ENCODE data around the gene YPEL1.

The YPEL1 gene

GRCh38 chr22:21758091-21758864 is 22.7 kb upstream of the YPEL1 start:
- Histone ChIP-seq H2AFZ (ENCODE audit: low read depth) (no peak overlapping the region), H3K9ac (no peak overlapping the region), H3K79me2 (ENCODE audit: insufficient read depth, low read depth) (no peaks in the 10 kb centered on the region), H4K20me1 (ENCODE audit: insufficient read depth) (0 out of 2 replicates have a peak, but pooled peaks cover 6% of the 10 kb centered on the region), H3K4me3 (IDR thresholded peaks at IDR 0.05; ENCODE audit: insufficient read depth, low read depth, low read length) (no peak overlapping the region), H3K4me2 (no peak overlapping the region), H3K36me3 (ENCODE audit: insufficient read depth) (no peaks in the 10 kb centered on the region), H3K27me3 (ENCODE audit: insufficient read depth, low read depth) (no peaks in the 10 kb centered on the region), H3K27ac (no peak overlapping the region), H3K4me1 (ENCODE audit: low read depth, poor library complexity, severe bottlenecking) (peaks cover 44% of the 10 kb centered on the region)
- TF ChIP-seq CTCF (conservative IDR thresholded peaks at IDR 0.05; ENCODE audit: low read depth, low read length): no peak

GRCh38 chr22:21755851-21756284 is 20.3 kb upstream of the YPEL1 start:
- H3K4me3 ChIP-seq (IDR thresholded peaks at IDR 0.05; ENCODE audit: insufficient read depth, low read depth, low read length): no peak overlapping the region
- no peak overlapping the region for H2AFZ ChIP-seq (ENCODE audit: low read depth)
- peaks cover 19% of the 10 kb centered on the region for H3K4me1 ChIP-seq (ENCODE audit: low read depth, poor library complexity, severe bottlenecking)
- no peak overlapping the region for H3K9ac ChIP-seq
- no peaks in the 10 kb centered on the region for H3K27me3 ChIP-seq (ENCODE audit: insufficient read depth, low read depth)
- 0 out of 2 replicates have a peak, but pooled peaks cover 2% of the 10 kb centered on the region for H4K20me1 ChIP-seq (ENCODE audit: insufficient read depth)
- no peak for TF ChIP-seq CTCF (conservative IDR thresholded peaks at IDR 0.05; ENCODE audit: low read depth, low read length)
- no peaks in the 10 kb centered on the region for H3K36me3 ChIP-seq (ENCODE audit: insufficient read depth)
- H3K79me2 ChIP-seq (ENCODE audit: insufficient read depth, low read depth): no peaks in the 10 kb centered on the region
- H3K27ac ChIP-seq: no peak overlapping the region
- no peak overlapping the region for H3K4me2 ChIP-seq

GRCh38 chr22:21754523-21754922 is 18.9 kb upstream of the YPEL1 start:
- H4K20me1 ChIP-seq (ENCODE audit: insufficient read depth): no peaks in the 10 kb centered on the region
- H3K9ac ChIP-seq: no peak overlapping the region
- TF ChIP-seq CTCF (conservative IDR thresholded peaks at IDR 0.05; ENCODE audit: low read depth, low read length): no peak
- H3K27me3 ChIP-seq (ENCODE audit: insufficient read depth, low read depth): no peaks in the 10 kb centered on the region
- no peaks in the 10 kb centered on the region for H3K79me2 ChIP-seq (ENCODE audit: insufficient read depth, low read depth)
- no peaks in the 10 kb centered on the region for H3K36me3 ChIP-seq (ENCODE audit: insufficient read depth)
- H2AFZ ChIP-seq (ENCODE audit: low read depth): no peak overlapping the region
- H3K4me1 ChIP-seq (ENCODE audit: low read depth, poor library complexity, severe bottlenecking): peaks cover 6% of the 10 kb centered on the region
- no peak overlapping the region for H3K27ac ChIP-seq
- no peak overlapping the region for H3K4me3 ChIP-seq (IDR thresholded peaks at IDR 0.05; ENCODE audit: insufficient read depth, low read depth, low read length)
- H3K4me2 ChIP-seq: no peak overlapping the region

- Histone ChIP-seq H3K36me3 (ENCODE audit: insufficient read depth) (no peaks in the 10 kb centered on the region), H3K27me3 (ENCODE audit: insufficient read depth, low read depth) (no peaks in the 10 kb centered on the region), H3K4me2 (no peak overlapping the region), H3K79me2 (ENCODE audit: insufficient read depth, low read depth) (no peaks in the 10 kb centered on the region), H3K4me1 (ENCODE audit: low read depth, poor library complexity, severe bottlenecking) (no peaks in the 10 kb centered on the region), H3K27ac (no peak overlapping the region), H3K4me3 (IDR thresholded peaks at IDR 0.05; ENCODE audit: insufficient read depth, low read depth, low read length) (no peak overlapping the region), H3K9ac (no peak overlapping the region), H4K20me1 (ENCODE audit: insufficient read depth) (no peaks in the 10 kb centered on the region), H2AFZ (ENCODE audit: low read depth) (no peak overlapping the region)
- TF ChIP-seq CTCF (conservative IDR thresholded peaks at IDR 0.05; ENCODE audit: low read depth, low read length): no peak
Observed at GRCh38 chr22:21753374-21754111, 17.9 kb upstream of the YPEL1 start.

Data from KMS-11 (cell line).